ENCODE results near the gene MYO6.

Gene MYO6

DNA sequence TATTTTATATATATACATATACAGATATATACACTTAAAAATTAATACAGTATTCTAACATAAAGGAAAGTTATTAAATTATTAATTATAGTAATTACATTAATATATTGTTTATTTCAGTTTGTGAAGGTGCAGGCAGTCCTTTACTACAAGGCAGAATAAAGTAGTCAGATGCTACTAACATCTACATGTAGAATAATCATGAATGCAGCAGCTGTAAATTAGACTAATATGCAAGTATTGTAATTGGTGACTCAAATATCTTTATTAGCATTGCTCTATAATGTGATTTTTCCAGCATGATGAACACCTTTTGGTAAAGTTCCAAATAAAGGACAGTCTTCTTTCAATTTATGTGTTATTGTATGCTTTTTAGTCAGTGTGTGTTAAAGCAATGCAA lies 17.3 kb downstream of the MYO6 start:
- H3K27me3 ChIP-seq (ENCODE audit: control insufficient read depth, insufficient read depth, low read length) = no peaks in the 10 kb centered on the region
- H3K4me1 ChIP-seq (ENCODE audit: control insufficient read depth, insufficient read depth, low read length) = no peaks in the 10 kb centered on the region
- H3K9me3 ChIP-seq (ENCODE audit: control insufficient read depth, insufficient read depth, low read length) = no peaks in the 10 kb centered on the region
- no peak overlapping the region for H3K27ac ChIP-seq (ENCODE audit: low read depth, low read length)
- 0 out of 2 replicates have a peak, but pooled peaks cover 5% of the 10 kb centered on the region for H3K36me3 ChIP-seq (ENCODE audit: control insufficient read depth, insufficient read depth, low read length)
- H3K4me3 ChIP-seq (ENCODE audit: low read depth, low read length) = no peak overlapping the region
- no peak overlapping the region for H3K9ac ChIP-seq (ENCODE audit: low read depth, low read length)

DNA sequence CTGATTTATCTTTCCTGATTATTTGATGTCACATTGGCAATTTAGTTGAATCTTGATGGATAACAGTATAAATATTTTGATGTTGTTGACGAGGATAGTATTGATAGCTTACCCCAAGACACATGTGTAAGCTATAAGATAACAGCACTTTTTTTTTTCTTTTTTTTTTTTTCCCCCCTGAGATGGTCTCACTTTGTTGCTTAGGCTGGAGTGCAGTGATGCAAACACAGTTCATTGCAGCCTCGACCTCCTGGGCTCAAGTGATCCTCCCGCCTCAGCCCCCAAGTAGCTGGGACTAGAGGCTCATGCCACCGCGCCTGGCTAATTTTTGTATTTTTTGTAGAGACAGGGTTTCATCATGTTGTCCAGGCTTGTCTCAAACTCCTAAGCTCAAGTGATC lies 21.8 kb downstream of the MYO6 start:
- Histone ChIP-seq H3K9me3 (ENCODE audit: control insufficient read depth, insufficient read depth, low read length) (no peaks in the 10 kb centered on the region), H3K27ac (ENCODE audit: low read depth, low read length) (no peak overlapping the region), H3K9ac (ENCODE audit: low read depth, low read length) (no peak overlapping the region), H3K36me3 (ENCODE audit: control insufficient read depth, insufficient read depth, low read length) (no peaks in the 10 kb centered on the region), H3K4me1 (ENCODE audit: control insufficient read depth, insufficient read depth, low read length) (no peaks in the 10 kb centered on the region), H3K4me3 (ENCODE audit: low read depth, low read length) (no peak overlapping the region), H3K27me3 (ENCODE audit: control insufficient read depth, insufficient read depth, low read length) (no peaks in the 10 kb centered on the region)

DNA sequence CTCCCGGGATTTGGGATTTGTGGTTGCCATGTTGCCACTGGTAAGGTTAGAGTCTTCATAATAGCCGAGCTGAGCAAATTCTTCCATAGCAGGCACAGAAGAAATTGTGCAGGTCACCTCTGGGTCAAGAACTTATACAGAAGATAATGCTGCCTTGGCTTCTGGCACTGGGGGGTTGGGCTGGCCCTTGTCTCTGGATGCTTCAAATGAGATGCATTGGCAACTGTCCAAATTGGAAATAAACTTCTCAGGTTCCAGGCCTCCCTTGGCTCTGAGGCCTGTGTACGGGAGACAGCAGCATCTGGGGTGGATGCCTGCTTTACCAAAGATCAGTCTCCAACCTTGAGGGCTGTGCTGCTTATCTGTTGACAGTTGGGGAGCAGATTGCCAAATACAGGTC lies 26.2 kb downstream of the MYO6 start:
- Histone ChIP-seq H3K36me3 (ENCODE audit: control insufficient read depth, insufficient read depth, low read length) (no peaks in the 10 kb centered on the region), H3K27ac (ENCODE audit: low read depth, low read length) (no peak overlapping the region), H3K4me3 (ENCODE audit: low read depth, low read length) (no peak overlapping the region), H3K9me3 (ENCODE audit: control insufficient read depth, insufficient read depth, low read length) (no peaks in the 10 kb centered on the region), H3K4me1 (ENCODE audit: control insufficient read depth, insufficient read depth, low read length) (no peaks in the 10 kb centered on the region), H3K27me3 (ENCODE audit: control insufficient read depth, insufficient read depth, low read length) (no peaks in the 10 kb centered on the region), H3K9ac (ENCODE audit: low read depth, low read length) (no peak overlapping the region)

DNA sequence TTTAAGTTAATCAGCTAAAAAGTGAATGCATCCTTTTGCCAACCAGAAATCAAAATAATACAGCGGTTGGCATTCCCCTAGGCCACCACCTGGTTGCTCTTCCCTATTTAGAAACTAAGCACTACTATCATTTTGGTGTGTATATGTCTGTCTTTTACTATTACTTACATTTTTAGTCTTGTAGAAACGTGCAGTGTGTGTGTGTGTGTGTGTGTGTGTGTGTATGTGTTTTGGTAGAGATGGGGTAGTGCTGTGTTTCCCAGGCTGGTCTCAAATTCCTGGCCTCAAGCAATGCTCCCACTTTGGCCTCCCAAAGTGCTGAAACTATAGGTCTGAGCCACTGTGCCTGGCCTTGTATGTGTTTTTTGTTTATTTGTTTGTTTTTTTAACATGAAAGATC lies 27.4 kb downstream of the MYO6 start:
- Histone ChIP-seq H3K36me3 (ENCODE audit: control insufficient read depth, insufficient read depth, low read length) (no peaks in the 10 kb centered on the region), H3K27ac (ENCODE audit: low read depth, low read length) (no peak overlapping the region), H3K27me3 (ENCODE audit: control insufficient read depth, insufficient read depth, low read length) (no peaks in the 10 kb centered on the region), H3K4me1 (ENCODE audit: control insufficient read depth, insufficient read depth, low read length) (no peaks in the 10 kb centered on the region), H3K4me3 (ENCODE audit: low read depth, low read length) (no peak overlapping the region), H3K9ac (ENCODE audit: low read depth, low read length) (no peak overlapping the region), H3K9me3 (ENCODE audit: control insufficient read depth, insufficient read depth, low read length) (no peaks in the 10 kb centered on the region)

DNA sequence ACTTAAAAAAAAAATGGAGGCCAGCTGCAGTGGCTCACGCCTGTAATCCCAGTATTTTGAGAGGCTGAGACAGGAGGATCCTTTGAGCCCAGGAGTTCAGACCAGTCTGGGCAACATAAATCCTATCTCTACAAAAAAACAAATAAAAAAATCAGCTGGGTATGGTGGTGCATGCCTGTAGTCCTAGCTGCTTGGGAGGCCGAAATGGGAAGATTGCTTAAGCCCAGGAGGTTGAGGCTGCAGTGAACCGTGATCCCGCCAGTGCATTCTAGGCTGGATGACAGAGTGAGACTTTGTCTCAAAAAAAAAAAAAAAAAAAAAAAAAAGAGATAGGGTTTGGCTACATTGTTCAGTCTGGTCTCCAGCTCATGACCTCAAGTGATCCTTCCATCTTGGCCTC lies 29.7 kb downstream of the MYO6 start:
- no peaks in the 10 kb centered on the region for H3K27me3 ChIP-seq (ENCODE audit: control insufficient read depth, insufficient read depth, low read length)
- H3K36me3 ChIP-seq (ENCODE audit: control insufficient read depth, insufficient read depth, low read length) = no peaks in the 10 kb centered on the region
- no peak overlapping the region for H3K9ac ChIP-seq (ENCODE audit: low read depth, low read length)
- no peaks in the 10 kb centered on the region for H3K4me1 ChIP-seq (ENCODE audit: control insufficient read depth, insufficient read depth, low read length)
- H3K4me3 ChIP-seq (ENCODE audit: low read depth, low read length) = no peak overlapping the region
- no peak overlapping the region for H3K27ac ChIP-seq (ENCODE audit: low read depth, low read length)
- H3K9me3 ChIP-seq (ENCODE audit: control insufficient read depth, insufficient read depth, low read length) = no peaks in the 10 kb centered on the region

DNA sequence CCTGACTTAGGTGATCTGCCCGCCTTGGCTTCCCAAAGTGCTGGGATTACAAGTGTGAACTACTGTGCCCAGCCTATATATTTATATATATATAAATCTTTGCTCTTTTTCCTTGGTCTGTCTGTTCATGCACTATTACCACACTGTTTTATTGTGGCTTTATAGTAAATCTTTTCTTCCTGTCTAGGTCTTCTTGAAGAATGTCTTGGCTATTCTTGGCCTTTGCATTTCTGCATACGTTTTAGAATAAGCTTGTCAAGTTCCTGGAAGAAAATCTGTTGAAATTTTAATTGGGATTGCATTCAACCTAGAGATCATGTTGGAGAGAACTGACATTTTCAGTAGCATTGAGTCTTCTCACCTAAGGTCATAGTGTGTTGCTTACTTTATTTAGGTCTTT lies 37.1 kb downstream of the MYO6 start:
- Histone ChIP-seq H3K4me1 (ENCODE audit: control insufficient read depth, insufficient read depth, low read length) (no peaks in the 10 kb centered on the region), H3K27me3 (ENCODE audit: control insufficient read depth, insufficient read depth, low read length) (no peaks in the 10 kb centered on the region), H3K9me3 (ENCODE audit: control insufficient read depth, insufficient read depth, low read length) (no peaks in the 10 kb centered on the region), H3K9ac (ENCODE audit: low read depth, low read length) (no peak overlapping the region), H3K4me3 (ENCODE audit: low read depth, low read length) (no peak overlapping the region), H3K36me3 (ENCODE audit: control insufficient read depth, insufficient read depth, low read length) (no peaks in the 10 kb centered on the region), H3K27ac (ENCODE audit: low read depth, low read length) (no peak overlapping the region)

DNA sequence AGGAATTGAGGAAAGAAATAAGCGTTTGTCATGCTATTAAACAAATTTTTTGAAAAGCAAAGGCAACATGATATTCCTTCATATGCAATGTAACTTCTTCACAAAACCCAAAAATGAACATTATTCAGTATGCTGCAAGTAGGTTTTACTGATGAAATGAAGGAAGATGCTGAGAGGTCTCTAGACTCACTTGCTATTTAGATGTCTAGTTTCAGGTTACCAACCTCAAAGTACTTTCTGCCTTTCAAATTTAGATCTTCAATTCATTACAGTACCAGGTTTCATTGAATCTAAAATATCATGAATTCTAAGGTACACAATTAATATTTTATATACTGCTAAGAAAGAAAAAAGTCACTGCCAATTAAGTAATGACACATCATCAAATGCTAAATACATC lies 39.9 kb downstream of the MYO6 start:
- H3K27ac ChIP-seq (ENCODE audit: low read depth, low read length) = no peak overlapping the region

DNA sequence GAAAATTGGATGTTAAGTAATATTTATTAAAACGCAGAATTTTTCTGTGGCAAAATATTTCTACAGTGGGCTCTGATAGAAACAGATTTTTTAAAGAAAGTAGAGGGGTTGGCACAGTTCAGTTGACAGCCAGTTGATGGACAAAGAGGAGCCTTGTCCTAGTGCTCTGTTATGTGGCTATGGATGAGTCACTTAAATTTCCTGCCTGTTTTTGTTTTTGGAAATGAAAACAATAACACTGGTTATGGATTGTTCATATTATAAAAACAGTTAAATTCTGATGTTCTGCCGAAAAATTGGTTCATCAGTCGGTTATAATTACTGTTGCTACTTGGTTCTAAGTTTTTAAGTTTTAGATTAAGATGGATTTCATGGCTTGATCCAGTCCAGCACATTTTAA lies 42.8 kb downstream of the MYO6 start:
- Histone ChIP-seq H3K4me1 (ENCODE audit: control insufficient read depth, insufficient read depth, low read length) (peaks cover 13% of the 10 kb centered on the region), H3K4me3 (ENCODE audit: low read depth, low read length) (no peak overlapping the region), H3K9ac (ENCODE audit: low read depth, low read length) (no peak overlapping the region), H3K9me3 (ENCODE audit: control insufficient read depth, insufficient read depth, low read length) (no peaks in the 10 kb centered on the region), H3K36me3 (ENCODE audit: control insufficient read depth, insufficient read depth, low read length) (no peaks in the 10 kb centered on the region), H3K27ac (ENCODE audit: low read depth, low read length) (no peak overlapping the region), H3K27me3 (ENCODE audit: control insufficient read depth, insufficient read depth, low read length) (no peaks in the 10 kb centered on the region)

More for the DNA sequence above, 39.9 kb downstream of the MYO6 start:
- H3K9me3 ChIP-seq (ENCODE audit: control insufficient read depth, insufficient read depth, low read length) = no peaks in the 10 kb centered on the region
- H3K27me3 ChIP-seq (ENCODE audit: control insufficient read depth, insufficient read depth, low read length) = no peaks in the 10 kb centered on the region
- no peak overlapping the region for H3K9ac ChIP-seq (ENCODE audit: low read depth, low read length)
- no peaks in the 10 kb centered on the region for H3K36me3 ChIP-seq (ENCODE audit: control insufficient read depth, insufficient read depth, low read length)
- peaks cover 5% of the 10 kb centered on the region for H3K4me1 ChIP-seq (ENCODE audit: control insufficient read depth, insufficient read depth, low read length)
- H3K4me3 ChIP-seq (ENCODE audit: low read depth, low read length) = no peak overlapping the region

DNA sequence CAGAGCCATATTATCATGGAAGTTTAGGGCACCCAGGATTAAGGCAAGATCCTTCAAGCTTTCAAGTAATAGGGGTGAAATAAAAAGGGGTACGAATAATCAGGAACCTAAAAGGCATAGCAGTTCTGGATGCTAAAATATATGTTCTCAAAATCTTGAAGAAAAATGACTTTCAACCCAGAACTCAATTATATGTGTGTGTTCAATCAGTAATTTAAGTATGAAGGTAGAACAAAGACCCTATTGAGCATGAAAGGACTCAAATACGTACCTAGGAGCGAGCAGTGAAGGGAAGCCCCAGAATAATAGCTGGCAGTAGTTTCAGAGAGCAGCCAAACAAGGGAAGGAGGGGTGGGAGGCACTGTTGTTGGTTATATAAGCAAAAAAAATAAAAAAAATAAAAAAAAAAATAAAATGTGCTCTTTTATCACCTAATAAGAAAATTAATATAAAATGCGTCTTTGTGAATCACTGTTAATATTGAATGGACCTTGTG lies 45.4 kb downstream of the MYO6 start:
- Histone ChIP-seq H3K27ac (ENCODE audit: low read depth, low read length) (peak overlapping the region; percentile 1), H3K4me3 (ENCODE audit: low read depth, low read length) (no peak overlapping the region), H3K9ac (ENCODE audit: low read depth, low read length) (no peak overlapping the region), H3K9me3 (ENCODE audit: control insufficient read depth, insufficient read depth, low read length) (no peaks in the 10 kb centered on the region), H3K4me1 (ENCODE audit: control insufficient read depth, insufficient read depth, low read length) (peaks cover 13% of the 10 kb centered on the region), H3K27me3 (ENCODE audit: control insufficient read depth, insufficient read depth, low read length) (no peaks in the 10 kb centered on the region), H3K36me3 (ENCODE audit: control insufficient read depth, insufficient read depth, low read length) (no peaks in the 10 kb centered on the region)

DNA sequence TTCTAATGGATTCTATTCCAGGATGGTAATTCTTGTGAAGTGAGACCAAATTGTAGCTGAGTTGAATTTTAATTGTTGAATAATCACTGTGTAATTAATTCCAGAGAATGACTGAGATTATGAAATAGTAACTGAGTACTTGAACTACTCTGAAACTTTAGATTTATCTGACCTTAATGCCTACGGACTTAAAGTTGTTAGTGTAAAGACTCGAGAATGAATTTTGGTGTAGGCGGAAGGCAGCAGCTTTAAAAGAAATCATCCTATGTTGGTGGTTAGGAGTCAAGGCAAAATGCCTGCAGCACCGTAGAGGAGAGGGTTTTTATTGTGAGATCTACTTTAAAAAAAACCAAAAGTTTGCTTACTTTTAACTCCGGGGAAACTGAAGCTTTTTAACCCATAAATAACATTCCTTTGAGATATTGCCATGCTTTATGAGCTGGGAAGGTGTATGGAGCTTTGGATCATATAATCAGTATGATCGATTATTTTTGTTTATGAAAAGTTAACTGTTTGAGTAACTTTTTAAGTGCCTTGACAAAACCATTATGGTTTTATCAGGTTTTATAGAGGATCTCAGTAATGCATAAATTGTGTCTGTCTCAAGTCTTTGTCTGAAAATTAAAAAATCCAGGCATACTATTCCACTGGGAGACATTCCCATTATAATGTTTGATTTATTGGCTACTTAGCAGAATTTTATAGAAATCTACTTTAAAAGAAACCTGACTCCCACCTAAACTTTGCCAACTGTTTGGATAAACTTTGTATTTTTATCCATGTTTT lies 46.1 kb downstream of the MYO6 start:
- H3K27ac ChIP-seq (ENCODE audit: low read depth, low read length) = peak overlapping the region; percentile 28
- H3K4me1 ChIP-seq (ENCODE audit: control insufficient read depth, insufficient read depth, low read length) = peaks cover 16% of the 10 kb centered on the region
- H3K9ac ChIP-seq (ENCODE audit: low read depth, low read length) = no peak overlapping the region
- H3K36me3 ChIP-seq (ENCODE audit: control insufficient read depth, insufficient read depth, low read length) = no peaks in the 10 kb centered on the region
- no peaks in the 10 kb centered on the region for H3K9me3 ChIP-seq (ENCODE audit: control insufficient read depth, insufficient read depth, low read length)
- no peaks in the 10 kb centered on the region for H3K27me3 ChIP-seq (ENCODE audit: control insufficient read depth, insufficient read depth, low read length)
- no peak overlapping the region for H3K4me3 ChIP-seq (ENCODE audit: low read depth, low read length)

DNA sequence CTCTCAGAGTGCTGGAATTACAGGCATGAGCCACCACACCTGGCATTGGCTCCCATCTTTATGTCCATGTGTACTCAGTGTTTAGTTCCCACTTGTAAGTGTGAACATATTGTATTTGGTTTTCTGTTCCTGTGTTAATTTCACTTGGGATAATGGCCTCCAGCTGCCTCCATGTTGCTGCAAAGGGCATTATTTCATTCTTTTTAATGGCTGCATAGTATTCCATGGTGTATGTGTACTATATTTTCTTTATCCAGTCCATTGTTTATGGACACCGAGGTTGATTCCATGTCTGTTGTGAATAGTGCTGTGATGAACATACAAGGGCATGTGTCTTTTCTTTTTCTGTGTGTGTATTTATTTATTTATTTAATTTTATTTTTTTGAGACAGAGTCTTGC lies 47.7 kb downstream of the MYO6 start:
- H3K36me3 ChIP-seq (ENCODE audit: control insufficient read depth, insufficient read depth, low read length) = no peaks in the 10 kb centered on the region
- H3K4me3 ChIP-seq (ENCODE audit: low read depth, low read length) = no peak overlapping the region
- no peaks in the 10 kb centered on the region for H3K9me3 ChIP-seq (ENCODE audit: control insufficient read depth, insufficient read depth, low read length)
- H3K4me1 ChIP-seq (ENCODE audit: control insufficient read depth, insufficient read depth, low read length) = peaks cover 29% of the 10 kb centered on the region
- H3K9ac ChIP-seq (ENCODE audit: low read depth, low read length) = no peak overlapping the region
- H3K27me3 ChIP-seq (ENCODE audit: control insufficient read depth, insufficient read depth, low read length) = no peaks in the 10 kb centered on the region
- no peak overlapping the region for H3K27ac ChIP-seq (ENCODE audit: low read depth, low read length)
